Endothelial cell of umbilical vein (primary cell): ENCODE measurements around the gene LDLRAD4. TPM values are rescaled to one million over a fixed set of nuclear protein-coding genes. Genes with fewer than 3 reads are reported as not detected.

Source experiments
- BruUV-seq: library from RNA; stranded (reverse); fragments of 400-500 nt; replicated peaks from 2 replicates; lab custom pipeline; 2021; lab: Mats Ljungman, UMichigan
- CTCF ChIA-PET: fragments of 300-600, 350-600 bp; sonication (Branson Sonifier 250); formaldehyde crosslinking; loops from one replicate; lab custom pipeline; 2021; ENCODE audit warnings: antibody characterized with exemption, inconsistent platforms; lab: Charles Lee
- POLR2A ChIA-PET: fragments of 300-600, 350-600 bp; sonication (Branson Sonifier 250); formaldehyde crosslinking; loops from one replicate; lab custom pipeline; 2021; ENCODE audit warnings: antibody characterized with exemption, inconsistent platforms; lab: Charles Lee
- DNase-seq: peaks from one replicate; pipeline ENCODE4 v3.0.0-alpha.2; 2011; ENCODE audit warnings: low read depth, low spot score
- FAIRE-seq: peaks from 2 replicates; lab custom pipeline; 2011; peaks lifted over from hg19 to GRCh38; lab: Jason Lieb, UNC
- H2AFZ ChIP-seq: 2 replicates; pipeline ENCODE4 v1.6.0; 2012; ENCODE audit warnings: low read depth, low read length, control low read depth, inconsistent platforms
- H3K27ac ChIP-seq: 2 replicates; pipeline ENCODE4 v1.5.1; 2011; ENCODE audit warnings: low read depth, mild to moderate bottlenecking, control low read depth, low read length, moderate library complexity; ENCODE audit not compliant: insufficient read depth
- H3K27me3 ChIP-seq, 2 experiments: 2 replicates each; pipeline versions ENCODE4 v1.6.0 to v1.6.1; 2011; ENCODE audit warnings: low read length in 2 of 2, mixed read lengths in 1 of 2; ENCODE audit not compliant: control insufficient read depth in 2 of 2, insufficient read depth in 2 of 2
- H3K36me3 ChIP-seq, 2 experiments: 2 replicates in 1 of 2; 3 replicates in 1 of 2; pipeline ENCODE4 v1.5.1; 2011; ENCODE audit warnings: low read length in 2 of 2, mild to moderate bottlenecking in 1 of 2, moderate library complexity in 1 of 2; ENCODE audit not compliant: control insufficient read depth in 2 of 2, insufficient read depth in 2 of 2; ENCODE audit errors: extremely low read depth in 1 of 2
- H3K4me1 ChIP-seq: 3 replicates; pipeline ENCODE4 v1.5.1; 2011; ENCODE audit warnings: mild to moderate bottlenecking, low read length; ENCODE audit not compliant: control insufficient read depth, insufficient read depth; ENCODE audit errors: extremely low read depth
- H3K4me2 ChIP-seq: 2 replicates; pipeline ENCODE4 v1.6.1; 2011; ENCODE audit warnings: low read length, control low read depth, mixed read lengths; ENCODE audit not compliant: insufficient read depth
- H3K4me3 ChIP-seq, 3 experiments: fragments of 200-600 bp in 1 of 3; sonication (generic), shearing (Covaris generic) in 1 of 3; replicated peaks in 1 of 3; 2 replicates each; pipeline ENCODE4 v1.5.1; 2011 to 2016; ENCODE audit warnings: control low read depth in 3 of 3, low read length in 3 of 3, mild to moderate bottlenecking in 2 of 3, inconsistent platforms in 1 of 3, low read depth in 1 of 3, moderate library complexity in 1 of 3; ENCODE audit not compliant: insufficient read depth in 1 of 3
- H3K79me2 ChIP-seq: 2 replicates; pipeline ENCODE4 v1.6.0; 2012; ENCODE audit warnings: low read length, inconsistent platforms; ENCODE audit not compliant: control insufficient read depth, insufficient read depth
- H3K9ac ChIP-seq: replicated peaks from 2 replicates; pipeline ENCODE3; 2011; ENCODE audit warnings: low read length, control low read depth; ENCODE audit not compliant: insufficient read depth; ENCODE audit errors: extremely low read depth
- H3K9me1 ChIP-seq: replicated peaks from 3 replicates; pipeline ENCODE4 v1.6.0; 2011; ENCODE audit warnings: mild to moderate bottlenecking, low read length; ENCODE audit not compliant: control insufficient read depth, insufficient read depth; ENCODE audit errors: extremely low read depth
- H3K9me3 ChIP-seq: replicated peaks from 2 replicates; pipeline ENCODE4 v1.5.1; 2012; ENCODE audit warnings: low read length, inconsistent platforms; ENCODE audit not compliant: control insufficient read depth, insufficient read depth
- H4K20me1 ChIP-seq: replicated peaks from 2 replicates; pipeline ENCODE3; 2011; ENCODE audit warnings: mild to moderate bottlenecking, low read length; ENCODE audit not compliant: control insufficient read depth, insufficient read depth; ENCODE audit errors: extremely low read depth
- CTCF ChIP-seq, 2 donors: IDR thresholded peaks; 1 replicate in 1 of 2; 2 replicates in 1 of 2; pipeline ENCODE4 v1.5.1; 2011; ENCODE audit warnings: low read length in 2 of 2, mild to moderate bottlenecking in 2 of 2, moderate library complexity in 2 of 2, control low read depth in 1 of 2, inconsistent platforms in 1 of 2, low read depth in 1 of 2; ENCODE audit not compliant: insufficient read depth in 1 of 2; ENCODE audit errors: extremely low read depth in 1 of 2
- EZH2 ChIP-seq: IDR thresholded peaks from 2 replicates; pipeline ENCODE4 v1.6.1; 2012; ENCODE audit warnings: borderline replicate concordance, low read depth, mild to moderate bottlenecking, moderate library complexity, low read length, inconsistent platforms; ENCODE audit not compliant: severe bottlenecking
- FOS ChIP-seq: IDR thresholded peaks from 2 replicates; pipeline ENCODE4 v1.6.1; 2011; ENCODE audit warnings: mild to moderate bottlenecking, low read length, moderate library complexity, borderline replicate concordance; ENCODE audit not compliant: insufficient read depth
- GATA2 ChIP-seq: IDR thresholded peaks from 2 replicates; pipeline ENCODE4 v1.7.0; 2011; ENCODE audit warnings: low read depth, mild to moderate bottlenecking, moderate library complexity, mixed read lengths, low read length; ENCODE audit not compliant: insufficient read length, insufficient read depth
- JUN ChIP-seq: IDR thresholded peaks from 2 replicates; pipeline ENCODE4 v1.6.1; 2011; ENCODE audit warnings: borderline replicate concordance, low read depth; ENCODE audit not compliant: insufficient read length, insufficient read depth
- MAX ChIP-seq: IDR thresholded peaks from 2 replicates; pipeline ENCODE4 v1.6.1; 2011; ENCODE audit not compliant: insufficient read depth, insufficient read length
- MYC ChIP-seq: IDR thresholded peaks from one replicate; pipeline ENCODE4 v1.6.1; 2011; ENCODE audit warnings: mild to moderate bottlenecking, low read depth, low read length
- POLR2A ChIP-seq: IDR thresholded peaks from 2 replicates; pipeline ENCODE4 v1.6.1; 2012; ENCODE audit warnings: low read depth, mild to moderate bottlenecking, control low read depth, low read length
- POLR2AphosphoS5 ChIP-seq: IDR thresholded peaks from 2 replicates; pipeline ENCODE4 v1.6.1; 2012; ENCODE audit warnings: low read depth, mild to moderate bottlenecking, control low read depth, low read length, moderate library complexity; ENCODE audit not compliant: insufficient read depth
- dilution Hi-C: fragments of 300-500 bp; cut with MboI; formaldehyde crosslinking; loops from one replicate; pipeline ENCODE4 v1.15.0; 2019; ENCODE audit warnings: low sequenced_read_pairs; ENCODE audit not compliant: extremely low pct_ligation_motif_present
- intact Hi-C: fragments of 100-400 bp; cut with micrococcal nuclease; formaldehyde crosslinking; loops from one replicate; pipeline ENCODE4 v1.10.0; 2022
- polyA plus RNA-seq, 4 experiments: library from polyadenylated mRNA; depleted of rRNA in 3 of 4; stranded (reverse) in 3 of 4; unstranded in 1 of 4; fragments of >200 nt; gene quantifications; 2 replicates each; pipeline versions ENCODE4 v1.2.1 to v1.2.3, GENCODE V29; 2011 to 2012; ENCODE audit warnings: missing spikeins in 1 of 4
- total RNA-seq: library from RNA; stranded (reverse); gene quantifications from 2 replicates; pipeline ENCODE4 v1.2.3, GENCODE V29; 2021

LDLRAD4 gene
- total and polyA plus RNA-seq, 2 donors (not counting 3 experiments of a cell fraction or from before 2014, with no cell fraction given) = 5.2 to 6.5 TPM

GRCh38 chr18:13236411-13236810, 17.9 kb downstream of the LDLRAD4 start:
- H3K4me2 ChIP-seq = no peak overlapping the region
- no peaks in the 10 kb centered on the region for H3K9me3 ChIP-seq
- FAIRE-seq (no peak), DNase-seq (no peak)
- no TSS peak for BruUV-seq
- H2AFZ ChIP-seq = no peak overlapping the region
- intact Hi-C loops (no loop called here), dilution Hi-C loops (no loop called here)
- H3K4me3 ChIP-seq = no peak overlapping the region
- H4K20me1 ChIP-seq = no peaks in the 10 kb centered on the region
- no peak for TF ChIP-seq GATA2
- TF ChIP-seq POLR2AphosphoS5 = no peak
- TF ChIP-seq JUN = no peak
- no peak for TF ChIP-seq FOS
- no peak for TF ChIP-seq EZH2
- TF ChIP-seq POLR2A = no peak
- no peak for TF ChIP-seq CTCF (IDR thresholded peaks at IDR 0.05; ENCODE audit: extremely low read depth in 1 of 2, insufficient read depth in 1 of 2, low read depth in 1 of 2, low read length in 2 of 2)
- TF ChIP-seq MYC = no peak
- no peak for TF ChIP-seq MAX
- CTCF ChIA-PET = no interaction called here
- H3K9ac ChIP-seq = no peak overlapping the region
- peaks cover 5% of the 10 kb centered on the region for H3K4me1 ChIP-seq
- H3K27me3 ChIP-seq = peaks cover 0 to 3% of the 10 kb centered on the region in 2 experiments
- H3K79me2 ChIP-seq = no peaks in the 10 kb centered on the region
- no peaks in the 10 kb centered on the region for H3K36me3 ChIP-seq
- POLR2A ChIA-PET = no interaction called here
- no peak overlapping the region for H3K27ac ChIP-seq
- H3K9me1 ChIP-seq = no peaks in the 10 kb centered on the region
